HG03378 (cell line): ENCODE data around the gene CAP2.

Experiments used
- ATAC-seq: cut with Tn5 transposase; IDR thresholded peaks from one replicate; pipeline ENCODE4 v1.9.1; 2021; ENCODE audit warnings: mild to moderate bottlenecking, moderate library complexity; ENCODE audit not compliant: unreplicated experiment

CAP2 gene

DNA sequence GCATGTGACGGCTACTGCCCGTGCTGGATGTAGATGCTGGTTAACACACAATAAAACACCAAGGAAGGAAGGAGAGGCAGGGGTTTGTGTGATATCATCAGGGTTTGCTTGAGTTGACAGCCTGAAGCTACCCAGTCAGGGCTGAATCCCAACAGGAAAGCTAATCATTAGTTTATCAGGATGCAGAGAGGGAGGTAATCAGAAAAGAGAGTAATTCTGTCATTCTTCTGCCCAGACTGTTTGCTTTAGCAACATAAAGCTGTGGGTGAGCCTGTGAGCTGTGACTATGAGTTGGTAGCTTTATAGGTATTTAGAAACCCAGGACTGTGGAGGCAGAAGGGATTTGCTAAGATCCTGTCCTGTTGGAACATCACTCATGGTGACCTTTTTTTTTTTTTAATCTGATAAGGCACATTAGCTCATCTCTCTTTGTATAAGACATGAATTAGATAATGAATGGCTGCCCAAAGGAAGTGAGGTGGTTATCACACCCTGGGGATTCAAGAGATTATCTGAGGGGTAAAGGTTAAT, 79.3 kb downstream of the CAP2 start:
- ATAC-seq: no peak

DNA sequence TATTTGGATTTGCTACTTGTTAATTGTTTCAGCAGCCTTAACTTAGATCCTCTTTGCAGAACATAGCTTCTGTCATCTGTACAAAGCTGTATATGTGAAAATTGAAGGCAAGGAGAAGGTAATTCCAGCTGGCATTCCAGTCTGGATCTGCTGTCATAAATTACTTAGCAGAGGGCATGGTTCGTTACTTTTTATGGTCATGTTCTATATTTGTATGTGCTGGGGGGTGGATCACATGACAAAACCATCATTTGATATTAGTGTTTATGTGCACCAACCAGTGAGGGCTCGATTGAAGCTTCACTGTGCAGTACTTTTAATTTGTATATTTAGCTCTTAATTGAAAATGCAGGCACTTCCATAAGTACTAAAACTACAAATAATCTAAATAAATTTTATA, 80.2 kb downstream of the CAP2 start:
- no peak for ATAC-seq

DNA sequence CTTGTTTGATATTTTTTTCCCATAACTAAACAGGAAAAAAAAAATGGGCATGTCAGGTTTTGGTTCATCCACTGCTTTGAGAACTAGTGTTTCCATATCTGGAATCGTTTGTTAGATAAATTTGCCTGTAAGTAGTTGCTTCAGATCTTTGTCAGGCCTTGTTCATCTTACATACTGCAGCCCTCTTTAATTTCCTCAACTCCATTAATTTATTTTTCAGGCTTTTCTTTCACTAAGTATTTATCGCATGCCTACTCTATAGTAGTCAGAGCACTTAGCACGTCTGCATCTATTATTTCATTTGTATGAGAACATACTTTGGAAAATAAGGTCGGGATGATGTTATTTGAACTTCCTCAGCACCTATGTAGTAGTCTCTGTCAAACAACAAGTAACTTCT, 80.9 kb downstream of the CAP2 start:
- ATAC-seq: no peak

DNA sequence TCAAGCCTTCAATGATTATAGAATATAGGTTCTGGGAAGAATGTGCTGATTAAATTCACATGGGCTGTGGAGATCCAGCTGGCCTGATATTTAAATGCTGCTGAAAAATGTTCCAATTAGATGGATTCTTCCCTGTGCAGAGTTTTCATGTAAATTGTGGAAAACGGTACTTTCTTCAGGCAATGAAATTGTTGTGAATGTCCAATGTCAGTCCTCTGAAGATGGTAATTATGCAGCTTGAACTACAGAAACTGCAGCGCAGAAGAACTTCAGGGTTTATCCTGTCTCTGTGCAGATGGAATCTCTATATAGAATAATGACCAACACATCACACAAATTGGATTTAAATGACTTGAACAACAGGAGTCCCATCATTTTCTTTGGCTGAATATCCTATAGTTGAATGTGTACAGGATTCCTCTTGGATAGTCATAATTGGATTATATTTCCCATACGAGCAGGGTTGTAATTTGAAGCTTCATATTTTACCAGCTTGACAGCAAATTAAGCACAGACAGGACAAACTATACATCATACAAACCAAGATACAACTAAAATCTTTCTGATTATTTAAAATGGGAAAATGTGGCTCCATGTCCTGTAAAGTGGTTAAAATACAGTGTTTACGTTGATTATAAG, 82.3 kb downstream of the CAP2 start:
- no peak for ATAC-seq

DNA sequence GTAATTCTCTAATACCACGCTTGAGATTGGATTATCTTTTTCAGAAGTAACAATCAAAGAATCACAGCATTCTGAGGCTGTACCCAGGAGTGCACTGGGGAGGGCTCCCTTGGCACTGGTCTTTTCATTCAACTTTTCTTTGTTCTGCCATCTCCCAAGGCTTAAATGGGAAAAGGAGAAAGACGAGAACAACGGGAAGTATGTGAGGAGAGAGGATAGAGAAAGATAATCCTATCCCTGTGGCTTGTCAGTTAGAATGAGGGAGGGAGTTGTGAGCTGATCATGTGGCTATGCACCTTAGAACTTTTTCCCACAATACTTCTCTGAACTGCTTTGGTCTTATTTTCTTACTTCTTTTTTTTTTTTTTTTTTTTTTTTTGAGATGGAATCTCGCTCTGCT, 83.1 kb downstream of the CAP2 start:
- no peak for ATAC-seq

DNA sequence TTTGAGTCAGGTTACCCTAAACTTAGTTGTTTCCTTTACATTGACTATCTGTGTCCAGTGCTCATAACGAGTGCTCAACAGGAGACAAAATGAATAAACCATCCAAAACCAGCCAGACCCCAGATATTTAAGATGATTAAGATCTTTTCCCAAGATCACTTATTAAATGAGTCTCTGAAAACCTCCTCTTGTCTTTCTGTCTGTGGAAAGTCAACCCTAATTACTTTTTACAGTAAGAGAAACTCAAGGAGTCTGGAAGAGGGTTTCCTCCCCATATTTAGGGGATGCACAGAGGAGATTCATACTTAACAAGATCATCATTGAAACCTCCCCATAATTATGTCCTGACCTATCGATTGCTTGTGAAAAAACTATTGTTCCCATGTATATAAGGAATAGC, 84.0 kb downstream of the CAP2 start:
- ATAC-seq: no peak

DNA sequence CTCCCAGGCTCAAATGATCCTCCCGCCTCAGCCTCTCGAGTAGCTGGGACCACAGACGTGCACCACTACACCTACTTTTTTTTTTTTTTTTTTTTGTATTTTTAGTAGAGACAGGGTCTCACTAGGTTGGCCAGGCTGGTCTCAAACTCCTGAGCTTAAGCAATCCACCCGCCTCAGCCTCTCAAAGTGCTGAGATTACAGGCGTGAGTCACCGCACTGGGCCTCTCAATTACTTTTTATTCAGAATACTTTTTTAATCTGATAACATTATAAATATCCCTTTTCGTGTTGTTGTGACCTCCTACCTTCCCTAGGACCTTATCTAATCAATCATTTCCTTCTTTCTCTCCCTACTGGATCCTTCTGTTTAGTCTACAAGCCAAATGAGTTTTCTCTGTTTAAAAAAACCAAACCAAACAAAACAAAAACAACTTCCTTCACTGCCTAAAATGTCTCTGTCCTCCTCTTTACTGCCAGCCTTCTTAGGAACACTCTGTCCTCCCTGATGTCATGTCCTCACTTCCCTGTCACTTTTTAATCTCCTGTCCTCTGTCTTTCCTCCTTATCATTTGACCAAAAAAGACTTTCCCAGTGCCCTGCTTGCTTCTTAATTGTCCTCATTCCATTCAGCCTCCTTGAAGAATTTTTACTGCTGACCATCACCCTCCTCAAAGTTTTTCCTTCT, 85.0 kb downstream of the CAP2 start:
- ATAC-seq: no peak

DNA sequence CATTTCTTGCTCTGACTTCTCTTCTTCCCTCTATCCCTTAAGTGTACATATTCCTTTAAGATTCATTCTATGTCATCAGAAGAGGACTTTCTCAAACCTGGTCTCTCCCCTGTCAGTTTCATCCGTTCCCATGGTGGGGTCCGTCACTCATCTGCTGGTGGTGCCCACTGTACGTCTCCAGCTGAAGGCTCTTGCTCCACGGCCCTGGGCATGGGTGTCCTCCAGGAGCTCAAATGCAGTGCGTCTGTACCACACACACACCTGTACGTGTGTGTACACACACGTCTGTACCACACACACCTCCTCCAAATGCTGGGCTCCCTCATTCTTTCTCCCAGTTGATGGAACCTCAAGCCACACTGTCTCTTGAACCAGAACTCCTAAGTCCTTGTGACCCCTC, 85.6 kb downstream of the CAP2 start:
- no peak for ATAC-seq

DNA sequence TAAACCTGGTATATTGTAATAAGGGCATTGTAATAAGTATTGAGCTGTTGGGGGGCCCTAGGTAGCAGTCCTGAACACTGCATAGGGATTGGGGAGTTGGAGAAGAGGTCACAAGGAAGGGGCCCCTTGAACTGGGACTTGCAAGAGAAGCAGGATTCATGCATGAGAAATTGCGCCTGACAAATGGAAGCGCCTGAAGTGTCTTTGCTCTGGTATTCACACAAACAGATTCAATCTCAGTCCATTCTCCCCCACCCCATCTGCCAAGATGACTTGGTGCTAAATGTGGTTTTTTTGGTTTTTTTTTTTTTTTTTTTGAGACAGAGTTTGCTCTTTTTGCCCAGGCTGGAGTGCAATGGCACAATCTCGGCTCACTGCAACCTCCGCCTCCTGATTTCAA, 87.1 kb downstream of the CAP2 start:
- no peak for ATAC-seq

DNA sequence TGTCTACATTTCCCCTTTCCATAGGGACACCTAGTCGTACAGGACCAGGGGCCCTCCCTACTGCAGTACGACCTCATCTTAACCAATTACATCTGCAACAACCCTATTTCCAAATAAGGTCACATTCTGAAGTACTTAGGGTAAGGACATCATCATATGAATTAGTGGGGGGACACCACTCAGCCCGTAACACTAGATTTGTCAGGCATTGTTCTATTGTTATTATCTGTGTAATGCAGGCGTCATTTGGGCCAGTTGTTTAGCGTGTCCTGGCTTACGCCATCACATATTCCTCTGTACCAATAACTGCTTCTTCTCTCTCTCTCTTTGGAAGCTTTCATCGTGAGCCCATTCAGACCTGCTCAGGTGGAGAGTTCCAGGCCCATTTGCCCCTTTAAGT, 89.3 kb downstream of the CAP2 start:
- ATAC-seq: no peak

DNA sequence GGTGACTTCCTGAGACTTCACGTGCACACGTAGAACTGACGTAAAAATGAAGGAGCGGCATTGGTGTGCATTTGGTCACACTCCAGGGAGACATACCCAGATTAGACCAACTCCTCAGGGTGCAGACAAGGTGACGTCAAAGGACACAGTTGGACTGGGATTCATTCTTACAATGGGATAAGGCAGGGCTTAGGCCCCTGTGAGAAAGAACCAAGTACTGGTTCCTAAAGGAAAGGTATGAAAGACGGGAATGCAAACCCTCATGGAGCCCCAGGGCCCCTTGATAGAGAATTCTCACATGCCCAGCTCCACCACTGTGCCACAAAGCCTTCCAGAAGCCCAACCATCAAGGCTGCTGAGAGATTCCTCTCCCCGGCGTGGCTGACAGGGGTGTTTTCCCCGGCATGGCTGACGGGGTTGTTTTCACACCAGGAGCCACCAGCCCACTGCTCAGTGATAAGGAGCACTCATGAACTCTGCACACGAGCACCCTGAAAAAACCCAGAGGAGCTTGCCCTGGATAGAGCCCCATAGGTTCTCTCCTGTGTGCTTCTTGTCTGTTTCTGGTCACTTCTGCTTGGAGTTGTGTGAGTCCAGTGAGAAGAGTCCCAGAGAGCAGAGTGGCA, 90.1 kb downstream of the CAP2 start:
- no peak for ATAC-seq

DNA sequence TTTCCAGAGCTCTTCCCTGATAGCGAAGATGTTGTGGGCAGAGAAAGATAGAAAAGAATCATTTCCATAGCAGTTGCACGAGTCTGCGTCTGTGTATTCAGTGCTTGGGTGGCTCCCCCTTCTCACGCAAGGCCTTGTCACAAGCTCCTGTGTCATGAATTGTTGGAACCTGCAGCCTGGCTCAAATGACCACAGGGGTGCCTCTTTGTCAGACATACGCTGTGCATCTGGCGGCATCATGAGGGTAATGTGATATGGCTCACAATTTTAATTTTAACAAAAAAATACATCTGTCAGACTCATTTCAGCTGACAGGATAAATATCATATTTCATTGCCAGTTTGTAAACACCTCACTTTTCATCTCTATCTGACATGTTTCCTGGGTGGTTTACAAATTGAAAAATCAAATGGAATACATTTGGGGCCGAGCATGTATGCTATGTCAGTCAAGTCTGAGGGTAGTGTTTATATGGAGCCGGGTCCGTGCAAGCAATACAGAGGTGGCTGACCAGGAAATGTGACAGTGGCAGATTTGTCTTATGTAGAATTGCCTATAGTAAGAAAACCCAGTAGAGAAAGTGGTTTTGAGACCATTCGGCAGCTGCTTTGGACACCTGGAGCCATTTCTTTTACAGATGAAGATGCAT, 90.9 kb downstream of the CAP2 start:
- ATAC-seq: no peak

DNA sequence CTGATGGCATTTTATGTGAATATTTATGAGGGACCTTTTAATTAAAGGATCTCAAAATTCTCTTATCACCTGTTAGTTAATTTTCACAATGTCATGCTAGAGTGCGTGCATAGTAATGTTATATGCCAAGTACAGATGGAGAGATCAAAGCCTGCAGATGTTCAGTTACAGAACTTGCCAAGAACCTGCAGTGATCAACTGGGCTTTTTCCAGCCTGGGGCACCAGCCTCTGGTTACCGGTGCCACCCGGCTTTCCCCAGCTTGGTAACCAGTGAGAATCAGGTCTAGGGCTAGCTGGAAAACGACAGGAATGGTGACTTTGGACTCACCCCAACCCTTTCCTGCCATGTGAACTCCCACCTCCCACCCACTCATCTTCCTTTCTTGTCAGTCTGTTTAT, 91.8 kb downstream of the CAP2 start:
- no peak for ATAC-seq

DNA sequence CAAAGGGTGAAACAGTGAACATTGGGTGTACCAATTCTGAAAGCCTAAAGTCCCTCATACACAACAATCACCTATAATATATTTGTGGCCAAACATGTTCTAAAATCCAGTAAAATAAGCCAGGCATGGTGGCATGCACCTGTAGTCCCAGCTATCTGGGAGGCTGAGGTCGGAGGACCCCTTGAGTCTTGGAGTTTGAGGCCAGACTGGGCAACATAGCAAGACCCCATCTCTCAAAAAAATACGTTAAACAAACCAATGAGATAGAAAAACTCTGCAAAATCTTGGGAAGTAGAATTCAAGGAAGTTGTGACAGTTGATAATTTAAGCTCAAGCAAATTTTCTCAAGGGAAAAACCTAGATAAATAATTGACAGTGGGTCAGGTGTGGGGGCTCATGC, 92.6 kb downstream of the CAP2 start:
- no peak for ATAC-seq

DNA sequence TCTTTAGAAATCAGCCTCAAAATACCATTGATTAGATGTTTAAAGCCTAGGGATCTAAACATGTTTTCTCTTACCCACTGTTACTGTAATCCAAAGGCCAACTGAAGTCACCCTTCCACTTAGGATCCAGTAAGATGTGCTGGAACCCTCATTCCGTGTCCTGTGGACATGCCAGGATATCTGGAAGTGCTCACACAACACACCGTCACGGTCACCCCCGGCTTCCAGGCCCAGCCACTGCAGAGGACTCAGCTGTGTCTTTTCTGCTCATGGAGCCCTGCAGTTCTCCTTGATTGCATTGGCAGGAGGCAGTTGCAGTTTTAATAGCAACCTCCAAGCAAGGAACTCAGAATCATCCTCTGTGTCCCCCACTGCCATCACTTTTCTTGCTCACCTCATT, 93.3 kb downstream of the CAP2 start:
- ATAC-seq: no peak

DNA sequence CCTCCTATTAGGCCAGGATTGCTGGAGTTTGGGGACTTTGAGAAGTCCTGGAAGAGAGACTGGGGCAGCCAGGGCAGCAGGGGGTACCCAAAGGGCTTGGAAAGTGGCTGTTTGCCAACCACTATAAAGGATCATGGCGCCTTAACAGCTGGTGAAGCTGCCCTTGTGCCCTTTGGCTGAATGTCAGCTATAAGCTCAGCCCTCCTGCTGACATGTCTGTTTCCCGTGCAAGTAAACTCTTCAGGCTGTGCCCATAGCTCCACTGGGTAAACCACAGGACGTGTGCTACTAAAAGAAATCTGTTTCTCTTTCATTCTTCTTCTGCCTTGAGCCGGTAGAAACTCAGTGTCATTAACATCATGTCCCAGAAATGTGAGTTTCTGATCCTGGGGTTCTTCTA, 97.3 kb downstream of the CAP2 start:
- ATAC-seq: no peak

DNA sequence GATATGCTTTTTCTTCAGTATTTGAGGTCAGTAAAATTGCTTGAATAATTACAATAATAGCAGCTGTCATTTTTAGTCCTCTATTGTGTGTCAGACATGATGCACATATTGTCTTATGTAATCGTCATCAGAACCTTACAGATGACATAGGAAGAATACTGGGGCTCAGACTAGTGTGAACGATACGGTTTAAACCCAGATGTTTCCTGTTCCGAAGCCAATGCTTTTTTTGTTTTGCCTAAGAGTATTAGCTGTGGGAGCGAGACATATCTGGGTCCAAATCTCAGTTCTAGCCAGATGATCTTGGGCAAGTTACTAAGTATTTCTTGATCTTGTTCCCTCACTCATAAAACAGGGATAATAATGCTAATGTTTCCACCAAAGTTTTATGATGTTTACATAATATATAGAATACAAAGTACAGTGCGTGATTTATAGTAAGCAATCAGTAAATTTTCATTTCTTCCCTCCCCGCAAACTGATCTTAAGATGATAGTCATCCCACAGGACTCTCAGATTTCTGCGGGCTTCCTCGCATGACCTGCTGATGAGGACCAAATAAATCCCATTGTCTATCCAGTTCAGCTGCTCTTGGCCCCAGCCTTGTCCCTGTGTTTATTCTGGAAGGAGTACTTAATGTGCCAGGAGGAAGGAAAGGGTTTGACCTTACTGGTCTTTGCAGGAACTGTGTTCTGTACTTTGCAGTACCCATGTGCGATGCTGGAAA, 98.2 kb downstream of the CAP2 start:
- no peak for ATAC-seq

DNA sequence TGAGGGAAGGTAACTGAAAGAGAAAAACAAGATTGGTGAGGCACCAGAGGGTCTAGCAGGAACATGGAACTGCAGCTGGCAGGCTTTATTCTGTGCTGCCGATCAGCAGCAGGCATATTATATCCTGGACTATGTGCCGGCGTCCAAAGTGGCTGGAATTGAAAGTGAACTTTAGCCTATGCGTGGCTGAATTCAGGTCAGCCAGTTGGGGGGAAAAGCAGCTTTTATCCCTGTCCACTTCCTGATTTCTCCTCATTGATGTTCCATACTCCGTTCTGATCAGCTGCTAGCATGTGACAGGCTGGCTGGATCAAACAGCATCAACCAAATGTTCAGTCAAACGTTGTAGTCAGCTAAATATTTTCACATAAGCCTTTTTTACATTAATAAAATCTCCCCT, 99.0 kb downstream of the CAP2 start:
- ATAC-seq: no peak

DNA sequence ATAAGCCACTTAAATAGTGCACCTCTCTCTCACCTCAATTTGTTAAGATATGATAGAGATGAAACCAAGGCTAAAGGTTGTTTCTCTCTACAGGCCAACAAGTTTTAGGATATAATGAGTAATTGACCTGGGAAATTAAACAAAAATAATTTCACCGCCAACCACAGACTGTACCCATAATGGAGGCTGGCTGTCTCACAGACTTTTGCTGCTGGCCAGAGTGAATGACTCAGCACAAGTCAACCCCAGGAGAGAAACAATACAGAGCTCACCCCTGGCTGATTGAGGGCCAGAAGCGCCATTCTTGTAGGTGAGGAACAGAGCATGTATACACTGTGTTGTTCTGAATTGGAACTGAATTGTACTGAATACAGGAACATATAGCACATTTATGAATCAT, 99.9 kb downstream of the CAP2 start:
- ATAC-seq: no peak

DNA sequence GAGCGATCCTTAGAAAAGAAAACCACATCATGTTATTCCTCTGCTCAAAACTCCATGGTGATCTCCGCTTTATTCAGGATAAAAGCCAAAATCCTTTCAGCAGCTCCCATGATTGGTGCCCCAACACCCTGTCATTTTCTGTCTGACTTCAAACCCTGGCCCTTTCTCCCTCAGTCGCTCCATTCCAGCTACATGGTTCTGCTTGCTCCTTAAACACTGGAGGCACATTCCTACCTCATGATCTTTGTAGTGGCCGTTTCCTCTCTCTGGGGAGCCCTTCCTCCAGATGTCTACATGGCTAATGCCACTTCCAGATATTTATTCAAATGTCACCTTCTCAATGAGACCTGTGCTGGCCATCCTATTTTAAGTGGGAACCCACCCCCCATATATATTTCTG, 100.8 kb downstream of the CAP2 start:
- no peak for ATAC-seq

DNA sequence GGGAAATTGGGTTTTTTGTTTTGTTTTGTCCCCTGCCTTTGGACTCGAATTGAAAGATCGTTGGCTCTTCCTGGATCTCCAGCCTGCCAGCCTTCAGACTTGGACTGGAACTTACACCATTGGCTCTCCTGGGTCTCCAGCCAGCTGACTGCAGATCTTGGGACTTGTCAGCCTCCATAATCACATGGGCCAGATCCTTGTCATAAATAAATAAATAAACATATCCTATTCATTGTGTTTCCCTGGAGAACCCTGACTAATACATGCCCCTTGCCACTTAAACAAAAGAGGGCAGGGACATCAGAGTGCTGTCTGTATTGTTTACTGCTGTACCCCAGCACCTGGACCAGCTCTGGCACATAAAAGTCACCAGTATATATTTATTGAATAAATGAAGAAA, 101.5 kb downstream of the CAP2 start:
- ATAC-seq: no peak
